HCT116 (cell line): ENCODE data around the gene DOHH. TPM values are rescaled to one million over a fixed set of nuclear protein-coding genes. Genes with fewer than 3 reads are reported as not detected.

Experiments
- ATAC-seq: fragments of 200-7000 bp; cut with Tn5 transposase; 2 replicates; pipeline ENCODE4 v1.9.1; 2020; ENCODE audit warnings: mild to moderate bottlenecking, moderate library complexity
- BruUV-seq: library from RNA; stranded (reverse); fragments of 400-500 nt; replicated peaks from 2 replicates; lab custom pipeline; 2021; lab: Mats Ljungman, UMichigan
- CTCF ChIA-PET: fragments of 300-600 bp; sonication (Branson Sonifier 250); formaldehyde crosslinking; loops from one replicate; lab custom pipeline; 2021; ENCODE audit warnings: antibody characterized with exemption; lab: Charles Lee
- POLR2A ChIA-PET: fragments of 300-600, 350-600 bp; sonication (Branson Sonifier 250); formaldehyde crosslinking; loops from one replicate; lab custom pipeline; 2021; ENCODE audit warnings: antibody characterized with exemption; lab: Charles Lee
- RAD21 ChIA-PET, 2 experiments: fragments of 300-600 bp; sonication (Branson Sonifier 250); formaldehyde crosslinking; loops; one replicate each; lab custom pipeline; 2023; ENCODE audit warnings: low total read pairs in 2 of 2; ENCODE audit not compliant: uncharacterized antibody in 2 of 2, unreplicated experiment in 2 of 2, low non-redundant PET in 1 of 2; lab: Charles Lee
- DNase-seq: peaks from one replicate; pipeline ENCODE4 v3.0.0-alpha.2; 2010; ENCODE audit warnings: low read depth, low spot score
- H2AFZ ChIP-seq: fragments of 200-600 bp; shearing (Covaris generic), sonication (generic); 2 replicates; pipeline ENCODE4 v1.6.1; 2017; ENCODE audit warnings: low read depth, mixed run types, mixed read lengths, antibody characterized with exemption, low read length; ENCODE audit not compliant: poor library complexity, severe bottlenecking
- H3K27ac ChIP-seq: 2 replicates; pipeline ENCODE4 v1.5.1; 2012; ENCODE audit warnings: low read depth, low read length
- H3K27me3 ChIP-seq: fragments of 200-600 bp; sonication (generic); 2 replicates; pipeline ENCODE4 v1.6.1; 2016; ENCODE audit warnings: mixed run types, low read length, mixed read lengths; ENCODE audit not compliant: insufficient read depth
- H3K36me3 ChIP-seq, 2 experiments: fragments of 200-500 bp in 1 of 2; fragments of 200-600 bp in 1 of 2; sonication (Bioruptor generic) in 1 of 2; sonication (generic) in 1 of 2; 2 replicates each; pipeline versions ENCODE4 v1.5.1 to v1.6.1; 2014 to 2016; ENCODE audit warnings: low read length in 2 of 2, inconsistent platforms in 1 of 2, mixed read lengths in 1 of 2, mixed run types in 1 of 2; ENCODE audit not compliant: insufficient read depth in 2 of 2, control insufficient read depth in 1 of 2
- H3K4me1 ChIP-seq, 2 experiments: fragments of 200-600 bp in 1 of 2; sonication (generic) in 1 of 2; 2 replicates each; pipeline versions ENCODE4 v1.5.1 to v1.6.1; 2012 to 2017; ENCODE audit warnings: low read length in 2 of 2, inconsistent platforms in 1 of 2, mild to moderate bottlenecking in 1 of 2, mixed read lengths in 1 of 2, mixed run types in 1 of 2, moderate library complexity in 1 of 2; ENCODE audit not compliant: insufficient read depth in 2 of 2, control insufficient read depth in 1 of 2
- H3K4me2 ChIP-seq: fragments of 200-600 bp; sonication (generic); 2 replicates; pipeline ENCODE4 v1.6.1; 2017; ENCODE audit warnings: mixed run types, low read length, mixed read lengths
- H3K4me3 ChIP-seq, 2 experiments: fragments of 200-600 bp in 1 of 2; sonication (generic) in 1 of 2; replicated peaks in 1 of 2; 2 replicates each; pipeline ENCODE4 v1.5.1; 2011 to 2016; ENCODE audit warnings: low read length in 2 of 2, control low read depth in 1 of 2, low read depth in 1 of 2, mild to moderate bottlenecking in 1 of 2, mixed read lengths in 1 of 2, mixed run types in 1 of 2
- H3K79me2 ChIP-seq: fragments of 200-600 bp; sonication (generic); 2 replicates; pipeline ENCODE4 v1.6.1; 2017; ENCODE audit warnings: mild to moderate bottlenecking, mixed run types, low read length, moderate library complexity, mixed read lengths; ENCODE audit not compliant: insufficient read depth
- H3K9ac ChIP-seq: fragments of 200-600 bp; sonication (generic); 2 replicates; pipeline ENCODE4 v1.6.1; 2016; ENCODE audit warnings: low read length, mixed read lengths
- H3K9me2 ChIP-seq: fragments of 200-600 bp; sonication (generic), shearing (Covaris generic); 2 replicates; pipeline ENCODE4 v1.6.1; 2017; ENCODE audit warnings: mixed run types, mild to moderate bottlenecking, moderate library complexity; ENCODE audit not compliant: insufficient read depth
- H3K9me3 ChIP-seq, 2 experiments: fragments of 200-500 bp in 1 of 2; fragments of 200-600 bp in 1 of 2; sonication (Bioruptor generic) in 1 of 2; sonication (generic) in 1 of 2; 2 replicates each; pipeline ENCODE4 v1.6.1; 2014 to 2017; ENCODE audit warnings: low read length in 2 of 2, mixed read lengths in 2 of 2, inconsistent platforms in 1 of 2, low read depth in 1 of 2, mild to moderate bottlenecking in 1 of 2, mixed run types in 1 of 2, moderate library complexity in 1 of 2; ENCODE audit not compliant: control insufficient read depth in 1 of 2, insufficient read depth in 1 of 2
- H4K20me1 ChIP-seq: fragments of 200-600 bp; sonication (generic), shearing (Covaris generic); 2 replicates; pipeline ENCODE4 v1.6.1; 2017; ENCODE audit warnings: mixed run types, mild to moderate bottlenecking, moderate library complexity; ENCODE audit not compliant: insufficient read depth
- CBX3 ChIP-seq: IDR thresholded peaks from 2 replicates; pipeline ENCODE4 v1.6.1; 2012; ENCODE audit warnings: low read depth
- CTCF ChIP-seq, 3 experiments: fragments of 200-600 bp in 1 of 3; sonication (generic) in 1 of 3; IDR thresholded peaks in 2 of 3; conservative IDR thresholded peaks in 1 of 3; 2 replicates each; pipeline ENCODE4 v1.5.1; 2012 to 2017; ENCODE audit warnings: low read depth in 2 of 3, low read length in 2 of 3, antibody characterized with exemption in 1 of 3, borderline replicate concordance in 1 of 3, control low read depth in 1 of 3, mild to moderate bottlenecking in 1 of 3, mixed read lengths in 1 of 3, mixed run types in 1 of 3, moderate library complexity in 1 of 3; ENCODE audit not compliant: insufficient read depth in 1 of 3
- ELF1 ChIP-seq: IDR thresholded peaks from 2 replicates; pipeline ENCODE4 v1.6.1; 2012; ENCODE audit warnings: low read depth, borderline replicate concordance
- EZH2 ChIP-seq: fragments of 200-600 bp; sonication (generic); IDR thresholded peaks from 2 replicates; pipeline ENCODE4 v1.6.1; 2017; ENCODE audit warnings: antibody characterized with exemption, mixed run types
- MAX ChIP-seq: IDR thresholded peaks from 2 replicates; pipeline ENCODE4 v1.6.1; 2012
- POLR2A ChIP-seq: IDR thresholded peaks from 2 replicates; pipeline ENCODE4 v1.7.0; 2011; ENCODE audit warnings: borderline replicate concordance; ENCODE audit not compliant: insufficient read depth, insufficient read length; ENCODE audit errors: extremely low read depth
- POLR2AphosphoS5 ChIP-seq: IDR thresholded peaks from 2 replicates; pipeline ENCODE4 v1.6.1; 2011; ENCODE audit warnings: mild to moderate bottlenecking, low read depth, low read length, moderate library complexity
- TCF7L2 ChIP-seq: IDR thresholded peaks from 2 replicates; pipeline ENCODE4 v1.7.0; 2011; ENCODE audit warnings: borderline replicate concordance, inconsistent platforms; ENCODE audit not compliant: insufficient read depth, insufficient read length; ENCODE audit errors: extremely low read depth
- intact Hi-C: fragments of 100-400 bp; cut with micrococcal nuclease; formaldehyde crosslinking; loops from 2 replicates; pipeline ENCODE4 v1.10.0; 2022
- total RNA-seq: library from RNA; stranded (reverse); gene quantifications from one replicate; pipeline ENCODE4 v1.2.1, GENCODE V29; 2021; ENCODE audit not compliant: unreplicated experiment

Gene DOHH
- total RNA-seq, 1 experiment from 2014 or later: 20.9 TPM

GRCh38 chr19:3464587-3465235 lies 35.8 kb downstream of the DOHH start:
- Histone ChIP-seq H3K4me3 (no peak overlapping the region), H3K27me3 (no peaks in the 10 kb centered on the region), H3K9me2 (no peaks in the 10 kb centered on the region), H3K9ac (no peak overlapping the region), H3K4me1 (no peaks in the 10 kb centered on the region), H3K27ac (no peak overlapping the region), H3K36me3 (peaks cover 6 to 8% of the 10 kb centered on the region in 2 experiments; a peak in 3 of 4 replicates)
- POLR2A ChIA-PET: no interaction called here
- TF ChIP-seq CTCF (IDR thresholded peaks at IDR 0.05 in 2 of 3, conservative IDR thresholded peaks at IDR 0.05 in 1 of 3; ENCODE audit: borderline replicate concordance in 1 of 3, insufficient read depth in 1 of 3, low read depth in 2 of 3, low read length in 2 of 3) (no peak), MAX (no peak), EZH2 (no peak), POLR2AphosphoS5 (no peak), ELF1 (no peak), POLR2A (no peak), CBX3 (no peak), TCF7L2 (no peak)
- TF ChIP-seq, all 23 proteins: peak for 0
- Histone ChIP-seq H3K4me2 (no peak overlapping the region), H3K79me2 (no peaks in the 10 kb centered on the region), H2AFZ (no peak overlapping the region), H4K20me1 (no peaks in the 10 kb centered on the region), H3K9me3 (no peaks in the 10 kb centered on the region; a peak in 1 of 4 replicates)
- CTCF ChIA-PET: no interaction called here
- intact Hi-C loops: no loop called here
- DNase-seq (no peak), ATAC-seq (no peak)
- no TSS peak for BruUV-seq
- RAD21 ChIA-PET: interaction anchor here in 1 of 2 experiments (0.7 kb wide), 1 partner anchor 425 kb away, joined by 4 read pairs; no protein-coding TSS in a partner anchor
